HG02884 (cell line): ENCODE results near the gene S100PBP.

Experiments
- ATAC-seq: cut with Tn5 transposase; IDR thresholded peaks from one replicate; pipeline ENCODE4 v1.9.1; 2021; ENCODE audit warnings: mild to moderate bottlenecking, moderate library complexity; ENCODE audit not compliant: unreplicated experiment

Gene S100PBP

DNA sequence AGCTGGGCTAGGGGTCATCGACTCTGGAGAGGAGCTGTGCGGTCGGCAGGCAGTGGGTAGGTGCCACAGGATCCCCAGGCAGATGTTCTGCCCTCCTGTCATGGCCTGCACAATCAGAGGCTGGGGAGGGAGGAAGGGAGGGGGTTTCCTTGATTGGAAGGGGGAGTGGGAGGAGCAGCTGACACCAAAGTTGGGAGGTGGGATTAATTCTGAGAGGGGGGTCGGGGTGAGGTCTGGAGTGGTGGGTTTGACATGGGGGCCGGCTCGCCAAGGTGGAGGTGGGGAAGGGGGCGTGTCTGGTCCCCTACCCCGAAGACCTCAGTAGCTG lies 68.2 kb downstream of the S100PBP start:
- no peak for ATAC-seq

DNA sequence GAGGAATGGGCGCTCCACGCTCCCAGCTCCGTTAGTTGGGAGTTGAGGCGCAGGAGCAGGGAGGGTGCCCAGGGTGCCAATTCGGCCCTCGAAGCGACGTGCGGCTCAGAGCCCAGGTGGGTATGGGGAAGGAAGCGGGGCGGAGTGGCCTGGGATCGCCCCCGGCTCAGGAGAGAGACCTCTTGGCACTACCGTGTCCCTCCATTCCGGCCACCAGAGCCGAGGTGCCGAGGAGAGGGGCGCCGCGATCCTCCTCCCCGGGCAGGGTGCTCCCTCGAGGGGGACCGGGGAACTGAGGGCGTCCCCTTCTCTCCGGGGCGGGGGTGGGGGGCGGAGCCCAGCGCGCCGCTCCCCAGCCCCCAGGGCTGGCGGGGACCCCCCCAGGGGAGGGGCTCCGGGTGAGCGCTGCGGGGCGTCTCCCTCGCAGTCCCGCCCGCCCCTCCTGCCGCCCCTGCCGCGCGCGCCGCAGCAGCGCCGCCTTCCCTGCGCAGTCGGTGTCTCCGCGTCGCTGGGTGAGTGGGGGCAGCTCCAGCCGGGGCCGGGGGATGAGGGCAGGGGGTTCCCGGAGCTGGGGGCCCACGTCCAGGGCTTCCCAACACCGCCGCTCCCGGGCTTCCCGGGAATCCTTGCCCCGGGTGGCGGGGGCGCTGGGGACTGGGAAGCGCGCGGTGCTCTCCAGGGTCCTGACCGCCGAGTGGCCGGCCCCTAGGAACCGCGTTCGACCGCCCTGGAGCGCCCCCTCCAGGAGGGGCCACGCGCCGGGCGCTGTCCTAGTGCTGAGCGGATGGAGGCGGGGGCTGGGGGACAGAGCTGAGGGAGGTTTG lies 68.8 kb downstream of the S100PBP start, which contains the start of gene HPCA:
Gene HPCA (plus strand): TSS at position 488 of the 824 bp plus-strand sequence. CDS start 2,408 bp downstream, outside the sequence.
- ATAC-seq: no peak

DNA sequence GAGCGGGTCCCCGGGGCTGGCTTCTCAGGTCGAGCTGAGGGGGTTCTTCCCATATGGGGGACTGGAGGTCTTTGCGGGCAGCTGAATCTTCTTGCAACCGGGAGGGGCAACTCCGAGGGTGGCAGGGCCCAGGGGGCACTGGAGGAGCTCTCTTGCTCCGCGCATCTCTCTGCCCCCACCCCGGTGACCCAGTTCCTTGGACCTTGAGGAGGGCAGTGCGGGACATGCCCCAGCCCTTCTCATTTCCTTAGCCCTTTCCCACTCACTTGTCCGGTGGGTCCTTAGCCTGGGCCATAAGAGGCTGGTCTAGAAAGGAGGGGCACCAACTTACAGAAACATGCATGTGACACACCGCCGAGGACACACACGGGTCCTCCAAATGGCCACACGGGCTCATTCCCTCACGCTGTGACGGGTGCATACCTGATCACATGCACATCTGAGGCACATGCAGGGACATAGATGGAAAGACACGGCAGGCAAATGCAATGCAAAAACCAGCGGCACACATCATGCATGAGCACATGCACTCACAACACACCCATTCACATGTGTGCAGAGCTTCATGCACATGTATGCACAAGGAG lies 69.5 kb downstream of the S100PBP start:
- no peak for ATAC-seq

DNA sequence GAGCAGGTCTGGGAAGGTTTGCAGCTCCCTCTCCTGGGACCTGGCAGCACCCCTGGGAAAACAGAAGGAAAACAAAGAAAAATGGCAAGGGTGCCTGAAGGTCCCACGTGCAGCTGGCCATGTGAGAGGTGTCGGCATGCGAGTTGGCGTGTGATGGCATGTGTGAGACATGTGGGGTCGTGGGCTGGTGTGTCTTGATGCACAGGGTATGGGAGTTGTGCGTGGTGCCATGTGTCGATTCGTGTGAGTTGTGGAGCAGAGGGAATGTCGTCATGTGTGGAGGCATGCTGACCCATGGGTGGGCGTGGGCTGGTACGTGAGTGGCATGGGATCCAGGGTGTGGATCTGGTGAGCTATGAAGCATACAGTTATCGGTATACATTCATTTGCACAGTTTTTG lies 70.2 kb downstream of the S100PBP start:
- no peak for ATAC-seq

DNA sequence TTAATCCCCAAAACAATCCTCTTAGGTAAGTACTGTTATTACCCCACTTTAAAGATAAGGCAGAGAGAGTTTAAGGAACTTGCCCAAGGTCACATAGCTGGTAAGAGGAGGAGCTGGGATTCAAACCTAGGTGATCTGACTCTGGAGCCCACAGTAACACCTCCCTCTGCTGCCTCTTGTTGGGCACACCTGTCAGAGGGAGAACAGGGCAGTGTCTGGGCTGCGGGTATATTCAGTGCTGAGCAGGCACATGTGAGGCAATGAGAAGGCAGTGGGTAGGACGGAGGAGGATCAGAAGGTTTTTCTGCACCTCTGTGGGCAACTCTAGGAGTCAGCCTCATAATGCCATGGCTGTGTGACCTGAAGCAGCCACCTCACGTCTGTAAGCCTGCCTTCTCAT lies 70.7 kb downstream of the S100PBP start:
- no peak for ATAC-seq

DNA sequence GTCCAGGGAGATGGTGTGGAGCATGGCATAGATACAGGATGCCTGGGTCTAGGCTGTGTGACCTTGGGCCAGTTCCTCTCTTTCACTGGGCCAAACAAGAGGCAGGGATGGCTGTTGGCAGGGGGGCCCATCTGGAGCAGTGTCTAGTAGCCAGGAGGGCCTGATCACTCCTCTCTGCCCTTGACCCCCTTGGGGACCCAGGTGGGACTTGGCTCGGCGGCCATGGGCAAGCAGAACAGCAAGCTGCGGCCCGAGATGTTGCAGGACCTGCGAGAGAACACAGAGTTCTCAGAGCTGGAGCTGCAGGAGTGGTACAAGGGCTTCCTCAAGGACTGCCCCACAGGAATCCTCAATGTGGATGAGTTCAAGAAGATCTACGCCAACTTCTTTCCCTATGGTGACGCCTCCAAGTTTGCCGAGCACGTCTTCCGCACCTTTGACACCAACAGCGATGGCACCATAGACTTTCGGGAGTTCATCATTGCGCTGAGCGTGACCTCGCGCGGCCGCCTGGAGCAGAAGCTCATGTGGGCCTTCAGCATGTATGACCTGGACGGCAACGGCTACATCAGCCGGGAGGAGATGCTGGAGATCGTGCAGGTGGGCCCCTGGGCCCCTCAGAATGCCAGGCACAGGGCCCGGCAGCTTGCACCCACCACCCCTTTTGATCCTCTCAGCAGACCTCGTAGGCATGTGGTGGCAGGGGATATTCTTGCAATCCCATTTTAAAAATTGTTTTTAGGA lies 71.4 kb downstream of the S100PBP start:
- ATAC-seq: no peak

DNA sequence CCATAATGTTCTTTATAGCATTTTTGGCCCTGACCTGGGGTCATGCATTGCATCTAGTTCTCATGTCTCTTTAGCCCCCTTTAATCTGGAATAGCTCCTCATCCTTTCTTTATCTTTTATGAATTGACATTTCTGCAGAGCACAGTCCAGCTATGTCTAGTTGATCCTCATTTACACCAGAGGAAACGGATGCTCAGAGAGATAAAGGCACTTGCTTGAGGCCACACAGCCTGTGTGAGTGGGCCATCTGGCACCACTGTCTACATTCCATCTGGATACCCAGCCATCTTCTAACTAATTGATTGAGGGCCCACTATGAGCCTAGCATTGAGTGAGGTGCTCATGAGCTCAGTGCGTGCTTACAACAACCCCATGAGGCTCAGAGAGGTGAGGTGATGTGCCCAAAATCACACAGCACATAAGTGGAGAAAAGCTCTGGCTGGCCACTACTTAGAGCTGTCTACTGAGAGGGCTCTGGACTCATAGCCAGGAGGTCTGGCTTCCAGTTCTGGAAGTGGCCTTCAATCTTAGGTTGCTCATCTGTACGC lies 72.4 kb downstream of the S100PBP start:
- no peak for ATAC-seq

DNA sequence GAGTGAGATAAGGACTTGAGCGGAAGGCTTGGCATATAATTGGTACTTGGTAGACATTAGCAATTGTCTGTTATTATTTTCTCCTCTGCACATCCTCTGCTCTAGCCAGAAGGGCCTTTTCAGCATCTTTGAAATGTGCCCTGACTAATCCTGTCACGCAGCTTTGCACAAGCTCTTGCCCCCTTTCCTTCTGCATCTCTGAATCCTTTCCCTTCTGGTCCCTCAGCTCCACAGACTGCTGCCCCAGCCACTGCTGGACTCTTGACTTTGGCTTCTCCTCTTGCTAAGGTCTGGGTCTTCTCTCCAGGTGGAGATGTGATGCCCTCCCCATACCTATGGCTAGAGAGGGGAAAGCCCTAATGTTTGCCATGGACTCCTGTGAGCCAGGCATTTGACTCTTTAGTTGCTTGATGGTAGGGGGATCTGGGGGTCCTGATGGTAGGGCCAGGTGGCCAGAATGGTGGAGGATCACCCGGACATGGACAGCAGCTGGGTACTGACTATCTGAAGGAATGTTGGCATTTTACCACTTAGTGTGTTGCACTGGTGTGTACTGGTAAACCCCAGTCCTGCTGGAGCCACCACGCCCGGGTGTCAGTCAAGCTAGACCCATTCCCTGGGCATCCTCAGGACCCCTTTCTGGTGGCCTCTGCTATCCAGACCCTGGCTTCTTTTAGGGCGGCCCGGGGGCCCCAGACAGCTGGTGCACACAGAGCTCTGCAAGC lies 73.2 kb downstream of the S100PBP start:
- ATAC-seq: no peak

DNA sequence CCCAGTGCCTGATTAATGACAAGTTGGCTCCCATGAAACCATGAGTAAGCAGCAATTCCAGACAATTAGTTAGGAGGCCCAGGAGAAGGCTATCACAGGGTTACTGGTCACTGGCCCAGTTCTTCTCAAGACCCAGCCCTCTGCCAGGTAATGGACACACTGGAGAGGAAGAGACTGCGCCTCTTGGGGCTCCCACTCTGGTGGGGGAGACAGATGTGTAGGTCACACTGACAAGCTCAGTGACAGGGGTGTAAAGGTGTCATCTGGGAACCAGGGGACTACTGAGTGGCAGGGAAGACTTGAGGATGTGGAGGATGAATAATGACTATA lies 73.8 kb downstream of the S100PBP start:
- ATAC-seq: no peak

DNA sequence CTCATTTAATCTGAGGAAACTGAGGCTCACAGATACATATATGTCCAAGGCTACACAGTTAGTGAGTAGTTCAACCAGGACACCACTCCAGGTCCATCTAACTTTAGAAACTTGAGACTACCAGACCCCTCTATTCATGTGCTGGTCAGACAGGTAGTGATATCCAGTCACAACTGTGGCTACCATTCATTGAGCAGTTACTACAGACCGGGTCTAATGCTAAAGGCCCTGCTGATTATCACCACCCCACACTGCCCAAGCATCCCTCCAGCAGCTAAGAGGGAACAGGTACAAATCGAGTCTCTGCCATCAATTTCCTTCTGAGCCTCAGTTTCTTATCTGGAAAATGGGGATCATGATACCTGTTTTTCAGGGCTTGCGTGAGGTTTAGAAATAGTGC lies 74.2 kb downstream of the S100PBP start:
- ATAC-seq: no peak

DNA sequence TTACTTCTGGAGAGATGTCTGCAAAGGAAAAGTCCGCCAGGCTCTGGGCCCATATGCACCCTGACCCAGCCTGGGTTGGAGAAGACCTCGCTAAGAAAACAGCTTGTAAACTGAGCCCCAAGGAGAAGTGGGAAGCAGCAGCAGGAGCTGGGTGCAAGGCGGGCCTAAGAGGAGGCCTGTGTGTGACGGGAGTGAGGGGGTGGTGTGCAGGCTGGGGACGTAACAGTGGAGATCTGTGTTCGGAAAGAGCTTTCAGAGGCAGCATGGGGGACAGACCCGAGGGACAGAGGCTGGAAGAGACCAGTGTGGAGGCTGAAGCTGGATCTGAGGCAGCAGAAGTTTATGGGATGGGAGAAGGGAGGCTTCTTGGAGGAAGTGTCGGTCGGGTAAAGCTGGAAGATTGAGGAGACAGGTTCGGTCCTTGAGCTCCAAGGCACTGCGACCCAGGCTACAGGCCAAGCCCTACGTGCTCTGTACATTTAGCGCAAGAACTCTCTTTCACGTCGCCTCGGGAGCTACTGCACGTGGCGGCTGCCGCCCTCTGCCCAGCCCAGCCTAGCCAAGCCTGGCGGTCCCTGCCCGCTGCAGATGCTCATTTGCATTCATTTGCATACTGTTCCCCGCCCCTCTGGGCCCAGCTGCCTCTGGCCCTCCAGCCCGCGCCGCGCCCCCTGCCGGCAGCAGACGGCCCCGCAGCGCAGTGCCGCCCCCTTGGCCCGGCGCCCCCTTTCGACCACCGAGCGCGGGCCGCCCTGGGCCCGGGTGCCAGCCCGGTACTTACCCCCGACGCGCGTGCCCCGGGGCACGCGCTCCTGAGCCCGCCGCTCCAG lies 75.1 kb downstream of the S100PBP start:
- ATAC-seq: no peak

DNA sequence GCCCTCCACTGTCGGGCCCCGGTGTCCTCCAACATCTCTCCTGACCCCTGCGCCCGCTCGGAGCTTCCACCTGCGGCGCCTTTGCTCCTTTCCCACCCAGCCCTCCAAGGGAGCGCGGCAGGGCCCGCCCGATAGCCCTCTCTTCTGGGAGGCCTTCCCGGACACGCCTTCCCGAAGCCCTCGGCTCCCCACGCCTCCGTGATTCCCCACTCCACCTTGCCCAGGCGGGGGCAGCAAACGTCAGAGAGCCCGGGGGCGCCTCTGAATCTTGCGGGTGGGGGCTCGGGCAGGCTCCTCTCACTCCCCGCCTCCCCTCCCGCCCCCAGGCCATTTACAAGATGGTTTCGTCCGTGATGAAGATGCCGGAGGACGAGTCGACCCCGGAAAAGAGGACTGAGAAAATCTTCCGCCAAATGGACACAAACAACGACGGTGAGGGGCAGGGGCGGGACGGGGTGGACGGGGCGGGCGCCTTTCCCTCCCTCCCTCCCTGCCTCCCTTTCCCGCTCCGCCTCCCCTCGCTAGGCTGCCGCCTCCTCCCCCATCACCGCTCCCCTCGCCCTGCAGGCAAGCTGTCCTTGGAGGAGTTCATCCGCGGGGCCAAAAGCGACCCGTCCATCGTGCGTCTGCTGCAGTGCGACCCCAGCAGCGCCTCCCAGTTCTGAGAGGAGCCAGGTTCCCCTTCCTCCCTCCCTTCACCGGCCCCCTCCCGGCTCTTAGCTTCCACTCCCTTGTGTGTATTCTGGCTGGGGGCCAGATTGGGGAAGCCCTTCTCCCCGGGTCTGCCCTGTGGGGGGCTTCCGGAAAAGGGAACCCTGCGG lies 76.0 kb downstream of the S100PBP start:
- no peak for ATAC-seq

DNA sequence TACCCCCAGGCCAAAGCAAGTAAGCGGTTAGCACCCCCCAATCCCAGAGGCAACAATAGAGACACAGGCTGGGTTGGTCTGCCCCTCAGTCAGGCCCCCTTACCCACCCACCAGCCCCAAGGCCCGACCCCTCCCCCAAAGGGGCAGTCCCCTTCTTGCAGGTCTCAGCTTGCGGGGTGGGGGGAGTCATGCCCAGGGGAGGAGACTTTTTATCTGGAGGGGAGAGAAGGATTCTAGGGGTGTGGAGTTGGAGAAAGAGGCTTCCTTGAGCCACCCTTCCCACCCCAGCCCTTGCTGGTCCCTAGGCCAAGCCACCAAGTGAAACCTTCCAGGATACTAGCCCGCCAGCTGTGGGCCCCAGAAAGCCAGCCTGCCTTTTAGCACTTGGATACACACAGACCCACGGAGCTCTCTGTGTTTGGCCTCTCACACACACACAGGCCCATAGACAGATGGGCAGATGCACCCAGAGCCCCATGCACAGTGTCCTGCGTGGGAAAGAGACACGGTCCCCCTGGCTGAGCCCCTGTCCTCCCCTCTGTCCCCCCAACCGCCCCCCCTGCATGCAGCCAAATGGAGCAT lies 76.7 kb downstream of the S100PBP start:
- no peak for ATAC-seq

DNA sequence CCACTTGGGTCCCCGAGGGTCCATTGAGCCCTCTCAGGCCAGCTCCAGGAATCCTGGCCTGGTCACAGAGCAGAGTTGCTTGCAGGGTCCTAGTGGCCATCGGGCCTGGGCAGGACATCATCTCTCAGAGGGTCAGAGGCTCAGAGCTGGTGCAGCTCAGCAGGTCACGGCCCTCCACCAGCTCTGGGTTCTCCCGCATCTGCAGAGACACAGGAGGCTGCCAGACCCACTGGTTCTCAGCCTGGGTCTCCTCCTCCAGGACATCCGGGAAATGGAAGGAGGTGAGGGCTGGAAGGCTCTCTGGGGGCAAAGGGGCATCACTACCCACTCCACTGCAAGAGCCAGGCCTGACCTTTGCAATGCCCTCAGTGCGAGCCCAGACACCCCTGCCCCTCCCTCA lies 77.2 kb downstream of the S100PBP start:
- no peak for ATAC-seq

DNA sequence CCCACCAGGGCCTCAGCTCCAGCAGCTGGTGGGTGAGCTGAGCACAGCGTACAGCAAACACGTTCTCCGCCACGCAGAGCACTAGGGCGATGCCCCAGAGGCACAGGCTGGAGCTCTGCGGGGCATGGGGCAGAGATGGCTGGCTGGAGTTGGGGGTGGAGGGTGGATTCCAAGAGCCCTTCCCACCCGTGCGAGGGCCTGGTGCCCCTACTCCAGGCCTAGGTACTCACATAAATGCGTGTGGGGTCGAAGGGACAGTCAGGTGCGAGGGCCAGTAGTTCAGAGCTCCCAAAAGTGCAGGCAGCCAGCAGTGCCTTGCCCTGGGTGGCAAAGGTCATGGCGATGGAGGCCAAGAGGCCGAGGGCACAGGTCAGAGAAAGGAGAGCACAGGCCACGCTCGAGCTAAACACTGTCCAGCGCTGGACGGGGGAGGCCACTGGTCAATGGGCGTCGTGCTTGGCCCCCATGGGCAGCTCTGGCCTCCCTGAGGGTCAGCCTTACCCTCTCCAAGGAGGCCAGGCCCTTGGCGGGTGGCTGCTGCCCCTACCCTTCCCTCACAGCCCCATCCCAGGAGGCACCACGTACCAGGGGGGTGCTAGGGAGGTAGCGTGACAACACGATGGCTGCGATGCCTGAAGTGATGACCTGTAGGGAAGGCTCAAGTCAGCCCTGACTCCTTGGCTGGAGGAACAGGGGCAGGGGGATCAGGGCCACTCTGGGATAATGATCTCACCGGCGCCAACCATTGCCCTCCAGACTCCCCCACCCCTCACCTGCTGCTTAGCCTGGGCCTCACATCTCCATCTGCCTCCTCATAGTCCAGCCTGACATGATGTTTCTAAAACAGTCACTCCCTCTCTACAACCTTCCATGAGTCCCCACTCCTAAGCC lies 78.1 kb downstream of the S100PBP start:
- no peak for ATAC-seq

DNA sequence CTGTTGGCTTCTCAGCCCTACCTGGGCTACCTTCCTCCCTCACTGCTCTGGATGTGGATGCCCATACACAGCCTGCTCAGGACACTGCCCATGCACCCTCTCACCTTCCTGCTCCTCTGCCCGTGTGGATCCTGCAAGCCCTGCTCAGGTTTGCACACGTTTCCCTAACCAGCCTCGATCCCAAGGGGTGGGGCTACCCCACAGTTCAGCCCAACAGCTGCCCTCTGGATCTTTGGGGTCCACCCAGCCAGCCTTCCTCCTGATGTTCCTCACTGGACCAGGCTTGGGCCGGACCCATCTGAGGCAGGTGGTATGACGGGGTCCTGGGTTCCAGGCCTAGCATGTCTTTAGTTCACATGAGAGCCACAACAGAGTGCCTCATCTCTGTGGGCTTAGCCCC lies 79.0 kb downstream of the S100PBP start:
- no peak for ATAC-seq

DNA sequence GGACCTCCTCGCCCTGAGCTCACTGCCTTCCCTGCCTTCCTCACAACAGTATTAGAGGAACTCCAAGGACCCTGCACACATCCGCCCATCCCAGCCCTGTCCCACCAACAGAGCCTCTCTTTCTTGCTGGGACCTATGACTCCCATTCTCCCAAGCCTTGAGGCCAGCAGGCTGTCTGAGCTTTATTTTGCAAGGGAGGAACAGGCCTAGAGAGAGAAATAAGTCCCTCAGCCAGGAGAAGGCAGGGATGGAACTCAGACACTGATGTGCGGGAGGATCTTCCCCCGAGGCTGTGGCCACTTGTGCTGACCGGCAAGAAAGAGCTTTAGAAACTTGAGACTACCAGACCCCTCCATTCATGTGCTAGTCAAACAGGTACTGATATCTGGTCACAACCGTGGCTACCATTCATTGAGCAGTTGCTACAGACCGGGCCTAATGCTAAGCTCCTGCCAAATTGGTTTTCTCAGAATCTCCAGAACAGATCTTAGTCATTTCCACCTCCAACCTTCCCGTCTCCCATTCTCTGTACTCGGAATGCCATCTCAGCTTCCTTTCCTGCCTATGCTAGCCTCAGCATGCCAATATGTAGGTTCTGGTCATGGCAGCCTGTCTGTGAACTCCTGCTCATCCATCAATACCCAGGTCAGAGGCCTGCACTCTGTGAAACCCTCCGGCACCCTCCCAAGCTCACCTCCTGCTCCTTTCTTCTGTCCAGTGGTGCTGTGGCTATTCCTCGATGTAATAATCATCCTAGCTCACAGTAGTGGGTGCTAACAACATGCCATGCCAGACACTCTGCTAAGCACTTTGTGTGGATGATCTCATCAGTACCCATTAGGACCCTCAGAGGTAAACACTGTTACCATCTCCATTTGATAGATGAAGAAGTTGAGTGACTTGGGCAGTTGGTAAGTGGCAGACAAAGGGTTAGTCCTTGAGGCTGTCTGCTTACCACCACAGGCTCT lies 79.9 kb downstream of the S100PBP start:
- no peak for ATAC-seq
